ENCODE results near the gene SAMD11. TPM values are rescaled to one million over a fixed set of nuclear protein-coding genes. Genes with fewer than 3 reads are reported as not detected.

The SAMD11 gene
- total and polyA plus RNA-seq, 10 of the 15 experiments (the other 5 are each of a cell fraction or from before 2014, with no cell fraction given): 0.04 to 0.31 (median 0.19) TPM; not detected in 6

DNA sequence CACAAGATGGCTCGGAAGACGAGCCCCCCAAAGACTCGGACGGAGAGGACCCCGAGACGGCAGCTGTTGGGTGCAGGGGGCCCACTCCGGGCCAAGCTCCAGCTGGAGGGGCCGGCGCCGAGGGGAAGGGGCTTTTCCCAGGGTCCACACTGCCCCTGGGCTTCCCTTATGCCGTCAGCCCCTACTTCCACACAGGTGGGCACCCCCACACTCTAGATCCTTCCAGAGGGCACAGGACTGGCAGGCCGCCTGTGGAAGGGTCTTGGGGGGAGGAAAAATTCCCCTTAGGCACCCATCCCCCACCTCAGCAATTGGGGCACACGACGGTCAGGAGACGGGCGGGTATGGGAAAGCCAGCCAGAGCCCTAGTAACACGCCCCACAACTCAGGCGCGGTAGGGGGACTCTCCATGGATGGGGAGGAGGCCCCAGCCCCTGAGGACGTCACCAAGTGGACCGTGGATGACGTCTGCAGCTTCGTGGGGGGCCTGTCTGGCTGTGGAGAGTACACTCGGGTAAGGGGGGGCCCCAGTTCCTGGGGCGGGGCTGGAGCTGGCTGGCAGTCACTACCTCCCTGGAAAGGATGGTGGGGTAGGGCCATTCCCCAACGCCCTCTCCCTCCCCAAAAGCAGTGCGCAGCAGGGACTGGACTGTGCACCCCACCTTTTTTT lies 19.3 kb downstream of the SAMD11 start:
- no peaks in the 10 kb centered on the region for H3K9me3 ChIP-seq (replicated peaks; ENCODE audit: control insufficient read depth, insufficient read depth, low read length)
- H3K4me1 ChIP-seq (ENCODE audit: control insufficient read depth, insufficient read depth, low read length): peaks cover 7% of the 10 kb centered on the region; the same call in 1 of the 2 replicates
- SMC1A ChIA-PET (ENCODE audit: uncharacterized antibody, unreplicated experiment): no interaction called here
- no peak overlapping the region for H2AFZ ChIP-seq (ENCODE audit: control insufficient read depth, low read depth, low read length)
- peaks cover 0 to 7% of the 10 kb centered on the region in 2 experiments; a peak in 3 of 4 replicates for H3K36me3 ChIP-seq (ENCODE audit: control insufficient read depth in 2 of 2, insufficient read depth in 2 of 2, low read length in 1 of 2)
- H3K27me3 ChIP-seq (replicated peaks in 1 of 2; ENCODE audit: control insufficient read depth in 2 of 2, insufficient read depth in 2 of 2, low read length in 1 of 2): peaks cover 6 to 8% of the 10 kb centered on the region in 2 experiments
- TF ChIP-seq, protein P1, sequence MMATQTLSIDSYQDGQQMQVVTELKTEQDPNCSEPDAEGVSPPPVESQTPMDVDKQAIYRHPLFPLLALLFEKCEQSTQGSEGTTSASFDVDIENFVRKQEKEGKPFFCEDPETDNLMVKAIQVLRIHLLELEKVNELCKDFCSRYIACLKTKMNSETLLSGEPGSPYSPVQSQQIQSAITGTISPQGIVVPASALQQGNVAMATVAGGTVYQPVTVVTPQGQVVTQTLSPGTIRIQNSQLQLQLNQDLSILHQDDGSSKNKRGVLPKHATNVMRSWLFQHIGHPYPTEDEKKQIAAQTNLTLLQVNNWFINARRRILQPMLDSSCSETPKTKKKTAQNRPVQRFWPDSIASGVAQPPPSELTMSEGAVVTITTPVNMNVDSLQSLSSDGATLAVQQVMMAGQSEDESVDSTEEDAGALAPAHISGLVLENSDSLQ (IDR thresholded peaks at IDR 0.05): no peak
- TF ChIP-seq, protein P2, sequence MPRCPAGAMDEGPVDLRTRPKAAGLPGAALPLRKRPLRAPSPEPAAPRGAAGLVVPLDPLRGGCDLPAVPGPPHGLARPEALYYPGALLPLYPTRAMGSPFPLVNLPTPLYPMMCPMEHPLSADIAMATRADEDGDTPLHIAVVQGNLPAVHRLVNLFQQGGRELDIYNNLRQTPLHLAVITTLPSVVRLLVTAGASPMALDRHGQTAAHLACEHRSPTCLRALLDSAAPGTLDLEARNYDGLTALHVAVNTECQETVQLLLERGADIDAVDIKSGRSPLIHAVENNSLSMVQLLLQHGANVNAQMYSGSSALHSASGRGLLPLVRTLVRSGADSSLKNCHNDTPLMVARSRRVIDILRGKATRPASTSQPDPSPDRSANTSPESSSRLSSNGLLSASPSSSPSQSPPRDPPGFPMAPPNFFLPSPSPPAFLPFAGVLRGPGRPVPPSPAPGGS (IDR thresholded peaks at IDR 0.05; ENCODE audit: borderline replicate concordance, insufficient read depth, low read depth, low read length, poor library complexity, severe bottlenecking): peak; percentile 20
- peak; percentile 64; the same call in 1 of the 2 replicates for TF ChIP-seq MTA3 (IDR thresholded peaks at IDR 0.05; ENCODE audit: borderline replicate concordance, low read length)
- TF ChIP-seq PML (IDR thresholded peaks at IDR 0.05; ENCODE audit: low read length): 0 out of 2 replicates have a peak, but pooled peaks have one; percentile 32
- TF ChIP-seq POLR2AphosphoS2 (IDR thresholded peaks at IDR 0.05; ENCODE audit: low read depth, low read length): peak; percentile 61; the same call in 1 of the 2 replicates
- no peak overlapping the region for H3K9ac ChIP-seq (ENCODE audit: control insufficient read depth, insufficient read depth, low read length)
- no peaks in the 10 kb centered on the region for H3K79me2 ChIP-seq (ENCODE audit: control insufficient read depth, insufficient read depth, low read length)
- BruUV-seq (replicated peaks): no TSS peak
- no peak overlapping the region for H3K27ac ChIP-seq (ENCODE audit: control insufficient read depth, insufficient read depth)
- WGBS (ENCODE audit: insufficient coverage, insufficient replicate concordance, low lambda C conversion rate, missing lambda C conversion rate): 34% methylated on average over 27 of the region's 27 CpGs
- POLR2A ChIA-PET: interaction anchor here (0.6 to 1.3 kb wide), 3 partner anchors 28 to 664 kb away, joined by 3 to 7 read pairs (median 5); no protein-coding TSS in a partner anchor
- in situ Hi-C loops (cut with MboI): no loop called here
- no peak overlapping the region for H3K4me3 ChIP-seq
- no peak overlapping the region for H3K4me2 ChIP-seq (ENCODE audit: control insufficient read depth, insufficient read depth)
- no peak for DNase-seq (ENCODE audit: low read depth, low spot score)
- RAD21 ChIA-PET (ENCODE audit: unreplicated experiment): interaction anchor here (0.9 kb wide), 1 partner anchor 24 kb away, joined by 4 read pairs; no protein-coding TSS in a partner anchor
- H4K20me1 ChIP-seq (ENCODE audit: control insufficient read depth, insufficient read depth): no peaks in the 10 kb centered on the region
- ATAC-seq: no peak
- intact Hi-C loops (cut with micrococcal nuclease; ENCODE audit: unreplicated experiment): loop anchor here (5.0 kb wide), 1 partner anchor 36 kb away; no protein-coding TSS in a partner anchor
- FAIRE-seq: no peak
- CTCF ChIA-PET: interaction anchor here (0.6 to 1.1 kb wide), 2 partner anchors 38 to 338 kb away, joined by 3 to 4 read pairs; no protein-coding TSS in a partner anchor
